COLO829 (cell line): ENCODE measurements around the gene CDC14C.
"Not testable (repeated sequence)": the region's sequence is repeated elsewhere in the genome, so short reads cannot be mapped to it uniquely, and the experiment has no call there.

Source experiments
- DNase-seq: peaks from one replicate; pipeline ENCODE4 v3.0.0; 2012; ENCODE audit warnings: low spot score

The CDC14C gene

GRCh38 chr7:48924433-48924832 lies at the start of gene CDC14C:
CDC14C (plus strand) TSS chr7:48924547; CDS start chr7:48924673, 126 bp downstream.
- no peak for DNase-seq

DNA sequence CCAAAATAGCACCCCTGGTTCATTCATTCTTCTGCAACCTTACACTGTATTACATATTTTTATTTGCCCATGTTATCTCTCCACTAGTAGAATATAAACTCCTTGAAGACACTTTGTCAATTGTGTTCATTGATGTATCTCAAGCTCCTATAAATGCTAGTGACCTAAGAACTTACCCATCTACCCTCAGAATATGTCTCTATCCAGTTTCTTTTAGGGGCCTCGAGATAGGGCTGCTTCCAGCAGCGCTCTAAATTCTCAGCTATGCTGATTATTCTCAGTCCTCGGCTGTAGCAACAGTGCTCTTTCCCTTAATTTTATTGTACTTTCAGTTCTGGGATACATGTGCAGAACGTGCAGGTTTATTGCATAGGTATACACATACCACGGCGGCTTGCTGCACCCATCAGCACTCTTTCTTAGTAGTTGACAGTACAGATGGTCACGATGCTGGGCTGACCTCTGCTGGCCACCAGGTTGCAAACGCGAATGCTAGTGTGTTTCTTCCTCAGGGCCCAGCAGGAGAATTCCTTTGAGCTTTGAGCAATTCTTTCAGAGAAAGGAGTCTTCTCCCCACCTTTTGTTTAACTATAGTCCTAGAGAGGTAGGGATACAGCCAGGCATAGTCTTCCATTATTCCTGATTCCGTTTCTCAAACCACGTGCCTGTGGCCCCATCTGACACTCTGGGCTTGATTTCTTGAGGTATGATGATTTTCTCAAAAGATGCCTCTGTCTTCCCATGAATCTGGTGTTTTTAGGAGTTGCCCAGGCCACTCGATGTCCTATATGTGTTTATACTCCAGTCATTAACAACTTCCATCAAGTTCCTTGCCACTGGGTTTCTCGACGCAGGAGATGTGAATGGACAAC lies 49.1 kb upstream of the CDC14C start:
- peak; percentile 17 for DNase-seq

DNA sequence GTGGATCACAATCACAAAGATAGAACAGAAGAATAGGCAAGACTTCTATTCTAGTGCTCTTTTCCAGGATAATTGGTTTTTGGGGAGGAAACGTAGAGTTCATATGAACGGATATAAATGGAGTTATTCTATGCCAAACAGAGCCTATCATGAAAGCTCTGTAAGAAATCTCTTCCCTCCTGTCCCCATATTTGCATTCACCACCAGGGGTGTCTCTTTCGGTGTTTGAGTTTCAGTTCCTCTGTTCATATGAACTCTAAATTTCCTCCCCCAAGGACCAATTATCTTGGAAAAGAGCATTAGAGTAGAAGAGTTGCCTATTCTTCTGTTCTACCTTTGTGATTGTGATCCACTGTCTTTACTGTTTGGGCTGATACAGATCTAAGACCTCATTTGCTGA lies 48.3 kb upstream of the CDC14C start:
- DNase-seq, result no peak

GRCh38 chr7:48880851-48881250 lies 43.5 kb upstream of the CDC14C start:
- DNase-seq, result no peak

DNA sequence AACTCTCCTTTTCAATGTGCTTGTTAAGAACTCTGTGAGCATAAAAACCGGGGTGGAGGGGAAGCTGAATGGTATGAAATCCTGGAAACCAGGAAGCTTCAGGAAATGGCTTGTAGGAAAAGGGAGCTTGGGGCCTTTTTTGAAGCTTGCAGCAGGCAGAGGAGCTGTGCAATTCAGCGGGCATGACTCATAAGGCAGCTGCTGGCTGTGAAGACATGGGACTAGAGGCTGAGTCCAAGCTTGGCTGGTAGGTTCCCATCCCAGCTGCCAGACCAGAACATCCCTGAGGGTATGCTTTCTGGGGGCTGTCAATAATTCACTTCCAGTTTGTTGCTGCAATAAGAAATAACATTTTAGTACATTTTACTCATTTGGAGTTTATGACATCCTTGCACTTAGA lies 36.8 kb upstream of the CDC14C start:
- DNase-seq, result no peak

DNA sequence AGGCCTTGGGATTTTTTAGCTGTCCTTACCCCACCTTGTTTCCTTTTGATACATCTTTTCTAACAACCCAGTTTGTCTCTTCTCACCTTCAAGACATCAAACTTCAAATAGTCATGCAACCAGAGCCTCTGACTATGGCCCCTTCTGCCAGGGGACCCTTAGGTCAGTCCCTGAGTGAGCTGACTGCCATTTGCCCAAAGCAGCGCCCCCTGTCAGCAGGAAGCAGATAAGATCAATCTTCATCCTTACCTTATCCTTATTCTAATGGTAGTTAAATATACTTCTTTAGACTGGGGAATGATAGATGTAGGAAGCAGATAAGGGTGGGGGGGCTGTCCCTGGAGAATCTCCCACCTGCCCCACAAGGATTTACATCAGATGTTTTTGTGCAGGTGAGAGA lies 29.8 kb upstream of the CDC14C start:
- DNase-seq, result no peak

- DNase-seq, result no peak
These were observed 24.4 kb upstream of the CDC14C start for GRCh38 chr7:48899932-48900331.

DNA sequence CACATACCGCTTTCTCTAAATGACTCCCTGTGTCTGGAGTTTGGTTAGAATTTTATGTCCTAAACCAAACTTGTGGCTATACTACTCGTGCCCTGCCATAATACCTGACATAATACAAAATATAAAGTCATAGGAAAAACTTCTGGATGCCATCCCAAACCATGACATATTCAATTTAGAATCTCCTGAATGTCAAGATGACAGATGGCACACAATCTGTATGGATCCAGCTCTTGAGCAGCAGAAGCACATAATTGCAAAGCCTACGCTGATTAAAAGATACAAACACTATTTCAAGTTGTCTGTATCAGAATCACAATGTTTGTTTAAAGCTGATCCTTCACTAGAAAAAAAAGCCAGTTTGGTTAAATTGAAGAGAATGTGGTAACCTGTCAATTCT lies 22.4 kb upstream of the CDC14C start:
- no peak for DNase-seq

DNA sequence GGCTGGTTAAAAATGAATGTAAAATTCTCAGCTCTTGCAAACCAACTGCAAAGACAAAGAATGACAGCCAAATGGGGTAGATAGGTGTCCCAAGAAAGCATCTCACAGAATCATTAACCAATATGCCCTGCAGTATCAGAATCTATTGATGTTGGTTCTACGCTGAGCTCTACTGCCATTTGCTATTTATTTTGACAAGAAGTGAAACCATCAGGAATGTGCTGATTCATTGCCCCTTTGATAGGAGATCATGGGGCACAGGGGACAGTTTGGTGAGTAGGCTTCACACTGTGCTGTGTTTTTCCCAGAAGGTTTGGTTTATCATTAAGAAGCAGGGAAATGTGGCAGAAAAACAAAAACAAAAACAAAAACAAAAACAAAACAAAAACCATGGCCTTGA lies 19.4 kb upstream of the CDC14C start:
- DNase-seq, result no peak

DNA sequence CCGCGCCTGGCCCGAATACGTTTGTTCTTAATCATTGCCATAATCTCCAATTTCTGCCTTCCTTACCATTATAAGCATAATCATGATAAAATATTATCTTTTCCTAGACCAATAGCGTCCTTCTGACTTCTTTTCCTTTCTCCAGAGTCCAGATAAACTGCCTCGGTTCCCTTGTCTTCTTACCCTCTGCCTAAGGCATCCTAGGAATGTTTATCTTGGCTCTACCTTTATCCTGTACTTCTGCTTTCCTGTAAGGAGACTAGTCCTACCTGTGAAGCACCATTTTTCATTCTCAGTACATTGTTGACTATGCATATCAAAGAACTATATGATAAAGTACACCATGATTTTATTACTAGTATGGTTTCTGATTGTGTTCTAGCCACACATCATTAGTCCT lies 18.7 kb upstream of the CDC14C start:
- not testable (repeated sequence) for DNase-seq

DNA sequence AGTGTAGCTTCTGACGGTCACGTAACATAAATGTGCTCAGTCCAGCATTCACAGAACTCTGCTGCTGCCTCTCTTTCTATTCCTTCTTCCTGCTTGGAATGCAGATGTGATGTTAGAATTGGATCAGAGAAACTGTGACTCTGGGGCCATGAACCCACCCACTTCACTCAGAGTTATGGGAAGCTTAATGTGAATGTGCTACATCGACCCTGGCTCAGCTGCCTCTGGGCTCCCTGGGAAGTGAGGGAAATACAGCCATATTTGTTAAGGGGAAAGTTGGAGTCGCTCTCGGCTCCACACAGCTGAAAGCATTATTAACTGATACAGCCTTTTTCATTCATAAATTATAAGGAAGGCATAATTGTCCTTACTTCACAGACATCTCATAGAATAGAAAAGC lies 14.5 kb upstream of the CDC14C start:
- DNase-seq, result not testable (repeated sequence)

DNA sequence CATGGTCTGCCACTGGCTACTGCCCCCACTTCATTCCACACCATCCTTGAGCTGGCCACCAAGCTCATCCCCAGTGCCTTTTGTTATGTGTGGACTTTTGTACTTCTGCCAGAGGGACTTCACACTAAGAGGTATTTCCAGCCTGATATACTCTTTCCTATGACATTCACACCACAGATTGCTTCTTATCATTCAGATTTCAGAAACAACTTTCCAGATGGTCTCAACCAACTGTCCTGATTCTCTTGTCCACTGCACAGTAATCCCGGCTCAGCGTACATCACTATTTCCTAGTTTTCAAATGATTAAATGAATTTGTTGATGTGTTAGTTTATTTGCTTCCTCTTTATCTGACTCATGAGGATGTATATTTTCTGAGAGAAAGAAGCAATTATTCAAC lies 7.1 kb downstream of the CDC14C start:
- no peak for DNase-seq

DNA sequence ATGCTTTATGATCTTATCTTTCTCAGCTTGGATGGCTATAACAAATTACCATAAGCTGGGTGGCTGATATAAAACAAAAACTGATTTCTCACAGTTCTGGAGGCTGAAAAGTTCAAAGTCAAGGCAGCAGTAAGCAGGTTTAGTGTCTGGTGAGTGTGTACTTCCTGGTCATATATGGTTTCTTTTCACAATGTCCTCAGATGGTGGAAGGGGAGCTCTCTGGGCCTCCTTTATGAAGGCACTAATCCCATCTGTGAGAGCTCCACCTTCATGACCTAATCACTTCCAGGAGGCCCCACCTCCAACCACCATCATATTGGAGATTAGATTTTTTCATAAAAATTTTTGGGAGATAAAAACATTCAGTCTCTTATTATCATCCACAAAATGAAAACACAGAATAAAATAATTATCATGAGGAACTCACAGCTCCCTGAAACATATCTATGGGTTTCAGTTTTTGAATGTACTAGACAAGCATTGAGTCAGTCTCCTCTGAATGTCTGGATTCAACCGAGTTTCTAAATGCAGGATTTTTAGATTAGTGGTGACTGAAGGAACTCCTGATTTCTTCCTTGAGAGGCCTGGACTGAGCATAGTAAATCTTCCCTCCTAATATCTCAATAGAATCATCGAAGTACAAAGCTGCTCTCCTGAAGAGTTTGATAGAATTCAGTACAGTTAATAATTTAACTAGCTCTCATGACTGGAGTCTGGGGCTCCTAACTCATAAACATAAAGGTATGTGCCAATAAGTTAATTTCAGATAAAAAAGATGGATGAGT lies 8.0 kb downstream of the CDC14C start:
- no peak for DNase-seq

DNA sequence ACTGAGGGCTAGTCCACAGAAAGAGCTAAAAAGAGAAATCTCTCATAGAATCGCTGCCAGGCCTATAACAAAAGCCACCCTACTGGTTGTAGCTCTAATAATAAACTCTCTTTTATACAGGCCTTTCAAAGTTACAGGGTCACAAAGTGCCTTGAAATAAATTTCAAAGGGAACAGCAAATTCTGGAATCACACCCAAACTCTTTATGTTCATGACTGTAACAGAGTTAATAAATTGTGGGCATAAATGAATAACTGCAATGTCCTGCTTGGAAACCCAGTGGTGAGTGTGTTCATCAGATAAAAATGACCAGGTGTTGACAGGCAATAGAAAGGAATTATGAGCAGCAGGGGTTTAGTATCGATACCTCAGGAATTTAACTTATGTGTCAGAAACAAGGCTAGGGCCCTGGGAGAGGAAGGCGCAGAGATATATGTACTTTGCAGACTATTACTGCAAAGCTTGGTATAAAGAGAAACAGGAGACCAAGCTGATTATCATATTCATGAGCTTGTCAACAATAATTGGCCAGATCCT lies 9.3 kb downstream of the CDC14C start:
- DNase-seq, result no peak

DNA sequence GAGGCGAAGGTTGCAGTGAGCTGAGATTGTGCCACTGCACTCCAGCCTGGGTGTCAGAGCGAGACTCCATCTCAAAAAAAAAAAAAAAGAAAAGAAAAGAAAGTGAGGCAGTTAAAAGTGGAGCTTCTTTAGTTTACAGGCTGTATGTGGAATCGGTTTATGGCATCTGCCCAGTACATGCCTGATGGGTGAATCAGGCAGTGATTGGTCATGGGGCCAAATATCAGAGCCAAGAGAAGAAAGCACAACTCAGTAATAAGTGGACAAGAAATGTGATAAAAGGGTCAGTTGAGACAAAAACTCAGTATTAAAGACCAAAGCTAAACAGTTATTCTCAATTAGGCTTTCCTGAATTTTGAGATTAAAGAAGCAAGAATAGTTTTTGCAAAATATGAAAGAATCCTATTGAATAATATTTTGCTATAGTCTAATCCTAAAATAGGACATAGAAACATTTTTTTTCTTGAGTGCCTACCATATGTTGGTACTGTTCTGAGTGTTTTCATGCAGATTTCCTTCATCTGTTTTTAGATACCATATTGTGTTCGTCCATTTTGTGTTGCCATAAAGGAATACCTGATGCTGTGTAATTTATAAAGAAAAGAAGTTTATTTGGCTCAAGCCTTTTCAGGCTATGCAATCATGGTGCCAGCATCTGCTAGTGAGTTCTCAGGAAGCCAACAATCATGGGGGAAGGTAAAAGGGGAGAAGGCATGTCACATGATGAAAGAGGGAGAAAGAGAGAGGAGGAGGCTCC lies 14.4 kb downstream of the CDC14C start:
- peak; percentile 9 for DNase-seq

DNA sequence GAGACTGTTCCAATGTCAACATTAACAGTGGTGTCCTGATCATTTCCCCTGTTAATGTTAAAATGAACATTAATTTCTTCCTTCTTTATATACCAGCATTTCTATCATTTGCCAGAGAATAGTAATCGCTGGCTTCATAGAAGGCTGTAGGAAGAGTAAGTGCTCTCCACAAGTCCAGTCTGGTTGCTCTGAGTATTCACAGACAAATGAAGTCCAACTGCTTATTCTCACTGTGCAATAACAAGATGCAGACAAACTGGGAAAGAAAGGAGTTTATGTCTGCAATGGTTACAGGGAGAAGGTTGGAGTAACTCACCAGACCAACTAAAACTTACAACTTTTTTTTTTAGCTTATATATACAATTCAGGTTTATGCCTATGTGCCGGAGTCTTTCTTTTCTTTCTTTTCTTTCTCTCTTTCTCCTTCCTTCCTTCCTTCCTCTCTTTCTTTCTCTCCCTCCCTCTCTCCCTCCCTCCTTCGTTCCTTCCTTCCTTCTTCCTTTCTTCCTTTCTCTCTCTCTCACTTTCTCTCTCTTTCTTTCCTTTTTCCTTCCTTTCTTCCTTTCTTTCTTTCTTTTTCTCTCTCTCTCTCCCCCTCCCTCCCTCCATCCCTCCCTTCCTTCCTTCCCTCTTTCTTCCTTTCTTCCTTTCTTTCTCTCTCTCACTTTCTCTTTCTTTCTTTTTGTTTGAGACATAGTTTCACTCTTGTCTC lies 19.1 kb downstream of the CDC14C start:
- no peak for DNase-seq

DNA sequence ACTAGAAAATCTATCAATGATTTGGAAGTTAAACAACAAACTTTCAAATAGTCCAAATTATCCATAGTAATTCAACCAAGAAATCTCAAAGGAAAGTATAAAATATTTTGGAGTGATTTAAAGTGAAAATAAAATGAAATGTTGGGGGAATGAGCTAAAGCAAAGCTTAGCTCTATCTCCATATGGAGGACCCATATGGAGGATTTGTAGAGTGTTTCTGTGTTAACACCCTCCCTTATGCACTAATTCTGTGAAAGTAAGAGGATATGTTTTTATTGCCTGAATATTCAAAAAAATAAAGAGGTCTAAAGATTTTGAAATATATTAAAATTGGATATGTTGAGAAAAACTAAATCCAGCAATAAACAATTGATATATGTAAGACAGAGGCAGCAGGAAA lies 31.6 kb downstream of the CDC14C start:
- no peak for DNase-seq

- DNase-seq, result no peak
These were observed 35.3 kb downstream of the CDC14C start for GRCh38 chr7:48959676-48960075.

- no peak for DNase-seq
These were observed 38.6 kb downstream of the CDC14C start for GRCh38 chr7:48962821-48963505.

GRCh38 chr7:48964074-48964473 lies 39.7 kb downstream of the CDC14C start:
- DNase-seq, result no peak

- DNase-seq, result no peak
These were observed 46.8 kb downstream of the CDC14C start for GRCh38 chr7:48971173-48971572.
